GM12878 (cell line): ENCODE measurements around the gene FBXW7. TPM values are rescaled to one million over a fixed set of nuclear protein-coding genes. Genes with fewer than 3 reads are reported as not detected.

ENCODE experiments used
- ATAC-seq: fragments of 200-7000 bp; cut with Tn5 transposase; 3 replicates; pipeline ENCODE4 v1.9.1; 2020; ENCODE audit warnings: mild to moderate bottlenecking, moderate library complexity
- BruUV-seq: library from RNA; stranded (reverse); fragments of 400-500 nt; replicated peaks from 2 replicates; lab custom pipeline; 2021; lab: Mats Ljungman, UMichigan
- CTCF ChIA-PET: fragments of 300-600 bp; sonication (Branson Sonifier 250); formaldehyde crosslinking; extraction: SDS; loops from one replicate; lab custom pipeline; 2021; ENCODE audit warnings: inconsistent platforms; lab: Yijun Ruan, JAX
- POLR2A ChIA-PET: fragments of 350-600 bp; formaldehyde crosslinking; extraction: SDS; loops from one replicate; lab custom pipeline; 2021; ENCODE audit warnings: inconsistent platforms; lab: Charles Lee
- RAD21 ChIA-PET: fragments of 300-600 bp; sonication (Branson Sonifier 250); formaldehyde crosslinking; loops from one replicate; lab custom pipeline; 2023; ENCODE audit warnings: antibody characterized with exemption; ENCODE audit not compliant: unreplicated experiment; lab: Charles Lee
- SMC1A ChIA-PET: fragments of 300-600 bp; sonication (Branson Sonifier 250); formaldehyde crosslinking; loops from one replicate; lab custom pipeline; 2023; ENCODE audit not compliant: unreplicated experiment, uncharacterized antibody; lab: Charles Lee
- DNase-seq: peaks from one replicate; pipeline ENCODE4 v3.0.0-alpha.2; 2011; ENCODE audit warnings: low read depth, low spot score
- FAIRE-seq: peaks from 3 replicates; lab custom pipeline; 2011; peaks lifted over from hg19 to GRCh38; lab: Jason Lieb, UNC
- H2AFZ ChIP-seq: 2 replicates; pipeline ENCODE4 v1.6.0; 2011; ENCODE audit warnings: low read depth, low read length, control low read depth; ENCODE audit not compliant: control insufficient read depth
- H3K27ac ChIP-seq: 2 replicates; pipeline ENCODE4 v1.5.1; 2011; ENCODE audit warnings: control low read depth; ENCODE audit not compliant: control insufficient read depth, insufficient read depth
- H3K27me3 ChIP-seq, 2 experiments: replicated peaks in 1 of 2; 2 replicates each; pipeline versions ENCODE4 v1.6.0 to v1.6.1; 2011; ENCODE audit warnings: low read length in 1 of 2; ENCODE audit not compliant: control insufficient read depth in 2 of 2, insufficient read depth in 2 of 2
- H3K36me3 ChIP-seq, 2 experiments: 2 replicates each; pipeline ENCODE4 v1.5.1; 2011; ENCODE audit warnings: low read length in 1 of 2; ENCODE audit not compliant: control insufficient read depth in 2 of 2, insufficient read depth in 2 of 2
- H3K4me1 ChIP-seq: 2 replicates; pipeline ENCODE4 v1.6.1; 2011; ENCODE audit warnings: mild to moderate bottlenecking, low read length, moderate library complexity, mixed read lengths; ENCODE audit not compliant: control insufficient read depth, insufficient read depth
- H3K4me2 ChIP-seq: 2 replicates; pipeline ENCODE4 v1.6.0; 2011; ENCODE audit warnings: control low read depth; ENCODE audit not compliant: control insufficient read depth, insufficient read depth
- H3K4me3 ChIP-seq: fragments of 200-600 bp; sonication (generic); 2 replicates; pipeline ENCODE4 v1.5.1; 2016
- H3K79me2 ChIP-seq: 2 replicates; pipeline ENCODE4 v1.6.0; 2011; ENCODE audit warnings: low read length; ENCODE audit not compliant: control insufficient read depth, insufficient read depth
- H3K9ac ChIP-seq: 2 replicates; pipeline ENCODE4 v1.8.0; 2011; ENCODE audit warnings: low read length, control low read depth, mixed read lengths; ENCODE audit not compliant: control insufficient read depth, insufficient read depth
- H3K9me3 ChIP-seq: replicated peaks from 3 replicates; pipeline ENCODE4 v1.5.1; 2011; ENCODE audit warnings: mild to moderate bottlenecking, low read length; ENCODE audit not compliant: control insufficient read depth, insufficient read depth
- H4K20me1 ChIP-seq: 2 replicates; pipeline ENCODE4 v1.6.0; 2011; ENCODE audit not compliant: control insufficient read depth, insufficient read depth
- BCL11A ChIP-seq: IDR thresholded peaks from 2 replicates; pipeline ENCODE4 v1.6.1; 2011; ENCODE audit warnings: low read depth, low read length
- BHLHE40 ChIP-seq, 2 experiments: fragments of 450-650 bp in 1 of 2; IDR thresholded peaks; 2 replicates each; pipeline ENCODE4 v1.6.1; 2011 to 2017; ENCODE audit warnings: low read depth in 2 of 2, borderline replicate concordance in 1 of 2, improper control_type of control experiment in 1 of 2, low read length in 1 of 2, mild to moderate bottlenecking in 1 of 2
- BRCA1 ChIP-seq: IDR thresholded peaks from 2 replicates; pipeline ENCODE4 v1.6.1; 2011; ENCODE audit warnings: low read depth, low read length, improper control_type of control experiment
- CTCF ChIP-seq, 3 experiments: IDR thresholded peaks in 2 of 3; conservative IDR thresholded peaks in 1 of 3; 2 replicates each; pipeline ENCODE4 v1.5.1; 2011; ENCODE audit warnings: low read depth in 3 of 3, low read length in 3 of 3, mild to moderate bottlenecking in 3 of 3, control low read depth in 2 of 3, moderate library complexity in 2 of 3, inconsistent platforms in 1 of 3, mixed read lengths in 1 of 3; ENCODE audit not compliant: control insufficient read depth in 2 of 3, insufficient read depth in 1 of 3; ENCODE audit errors: extremely low read depth in 1 of 3
- EGR1 ChIP-seq, 2 experiments: IDR thresholded peaks; 1 replicate in 1 of 2; 2 replicates in 1 of 2; pipeline ENCODE4 v1.6.1; 2011 to 2012; ENCODE audit warnings: low read depth in 2 of 2, low read length in 2 of 2, borderline replicate concordance in 1 of 2, mild to moderate bottlenecking in 1 of 2, moderate library complexity in 1 of 2
- EZH2 ChIP-seq: IDR thresholded peaks from 2 replicates; pipeline ENCODE4 v1.6.1; 2012; ENCODE audit warnings: low read depth, mild to moderate bottlenecking, control low read depth, inconsistent platforms, low read length, borderline replicate concordance; ENCODE audit not compliant: control insufficient read depth
- GATAD2B ChIP-seq: fragments of 450-650 bp; conservative IDR thresholded peaks from 2 replicates; pipeline ENCODE4 v1.6.1; 2017; ENCODE audit warnings: low read depth, mild to moderate bottlenecking, moderate library complexity
- JUNB ChIP-seq: IDR thresholded peaks from 2 replicates; pipeline ENCODE4 v1.6.1; 2016; ENCODE audit warnings: antibody characterized with exemption, mild to moderate bottlenecking
- KAT2A ChIP-seq: conservative IDR thresholded peaks from 2 replicates; pipeline ENCODE4 v1.6.1; 2011; ENCODE audit warnings: low read depth, low read length; ENCODE audit not compliant: control insufficient read depth
- LARP7 ChIP-seq: fragments of 450-650 bp; IDR thresholded peaks from 2 replicates; pipeline ENCODE4 v1.6.1; 2017; ENCODE audit warnings: mild to moderate bottlenecking
- MTA2 ChIP-seq: fragments of 450-650 bp; IDR thresholded peaks from 2 replicates; pipeline ENCODE4 v1.6.1; 2016; ENCODE audit warnings: low read depth, mild to moderate bottlenecking, moderate library complexity
- NFIC ChIP-seq: IDR thresholded peaks from 2 replicates; pipeline ENCODE4 v1.6.1; 2012; ENCODE audit warnings: low read depth, mild to moderate bottlenecking, inconsistent platforms, low read length, moderate library complexity
- STAT3 ChIP-seq: IDR thresholded peaks from 2 replicates; pipeline ENCODE4 v1.6.1; 2011; ENCODE audit warnings: low read depth, low read length, improper control_type of control experiment
- WGBS: methylation state at CpG from one replicate; pipeline ENCODE4 v1.1.6; 2016; ENCODE audit warnings: low lambda C conversion rate; ENCODE audit not compliant: insufficient replicate concordance, insufficient coverage; ENCODE audit errors: missing lambda C conversion rate; 5-methylcytosine and 5-hydroxymethylcytosine counted together
- in situ Hi-C: fragments of 300-500 bp; cut with MboI; formaldehyde crosslinking; loops from 9 replicates; pipeline ENCODE4 v1.14.3; 2018; ENCODE audit warnings: mixed read lengths
- intact Hi-C: fragments of 100-400 bp; cut with micrococcal nuclease; formaldehyde crosslinking; loops from one replicate; pipeline ENCODE4 v1.14.2; 2022; ENCODE audit not compliant: unreplicated experiment
- polyA plus RNA-seq, 11 experiments: library from polyadenylated mRNA; depleted of rRNA in 4 of 11; unstranded in 6 of 11; stranded (reverse) in 5 of 11; fragments of >200 nt; fragmentation: Nextera tagmentation in 4 of 11; fragmentation: Illumina TruSeq in 1 of 11; extraction: Ambion mirVana in 4 of 11; extraction: Trizol in 1 of 11; gene quantifications; 1 replicate in 1 of 11; 2 replicates in 10 of 11; pipeline versions ENCODE4 v1.2.1 to v1.2.3, GENCODE V29; 2011 to 2016; ENCODE audit warnings: inconsistent platforms in 2 of 11, missing spikeins in 2 of 11, low read depth in 1 of 11
- total RNA-seq, 4 experiments: library from RNA; depleted of rRNA in 3 of 4; stranded (reverse); fragments of >200 nt in 3 of 4; fragmentation: Illumina TruSeq in 1 of 4; extraction: Trizol in 1 of 4; gene quantifications; 2 replicates each; pipeline versions ENCODE4 v1.2.1 to v1.2.3, GENCODE V29; 2013 to 2021

Gene FBXW7
- total and polyA plus RNA-seq, 10 of the 15 experiments (the other 5 are each of a cell fraction or from before 2014, with no cell fraction given), result 35.8 to 118 (median 47.2) TPM

- ATAC-seq (no peak), FAIRE-seq (no peak), DNase-seq (no peak)
- Histone ChIP-seq H3K9me3 (no peaks in the 10 kb centered on the region; the same call in 2 of the 3 replicates), H3K4me1 (peaks cover 10% of the 10 kb centered on the region), H3K27me3 (no peaks in the 10 kb centered on the region), H3K9ac (no peak overlapping the region), H3K4me3 (no peak overlapping the region), H3K27ac (no peak overlapping the region), H3K4me2 (no peak overlapping the region), H4K20me1 (no peaks in the 10 kb centered on the region), H3K36me3 (peaks cover 0 to 8% of the 10 kb centered on the region in 2 experiments; a peak in 2 of 4 replicates), H3K79me2 (peaks cover 8% of the 10 kb centered on the region), H2AFZ (no peak overlapping the region)
- intact Hi-C loops (no loop called here), in situ Hi-C loops (no loop called here)
- BruUV-seq, result no TSS peak
- ChIA-PET RAD21 (interaction anchor here (0.7 to 1.4 kb wide), 5 partner anchors 9 to 33 kb away, joined by 3 to 9 read pairs (median 4); no protein-coding TSS in a partner anchor), CTCF (interaction anchor here (1.0 to 3.0 kb wide), 8 partner anchors 8 to 59 kb away, joined by 3 to 15 read pairs (median 4); no protein-coding TSS in a partner anchor), SMC1A (interaction anchor here (1.2 to 4.0 kb wide), 8 partner anchors 9 to 137 kb away, joined by 3 to 15 read pairs (median 8); no protein-coding TSS in a partner anchor), POLR2A (interaction anchor here (1.3 kb wide), 1 partner anchor 15 kb away, joined by 4 read pairs; no protein-coding TSS in a partner anchor)
- TF ChIP-seq CTCF (IDR thresholded peaks at IDR 0.05 in 2 of 3, conservative IDR thresholded peaks at IDR 0.05 in 1 of 3; ENCODE audit: control insufficient read depth in 2 of 3, extremely low read depth in 1 of 3, insufficient read depth in 1 of 3, low read depth in 3 of 3, low read length in 3 of 3) (no peak), NFIC (no peak), LARP7 (no peak), MTA2 (no peak), KAT2A (no peak), BCL11A (no peak), BRCA1 (no peak), STAT3 (no peak), EGR1 (IDR thresholded peaks at IDR 0.05; ENCODE audit: borderline replicate concordance in 1 of 2, low read depth in 2 of 2, low read length in 2 of 2) (no peak), GATAD2B (no peak), EZH2 (no peak), BHLHE40 (IDR thresholded peaks at IDR 0.05; ENCODE audit: borderline replicate concordance in 1 of 2, low read depth in 2 of 2, low read length in 1 of 2) (no peak), JUNB (no peak)
- WGBS, result 22% methylated on average over 1 of the region's 1 CpG
These were observed 171.5 kb downstream of the FBXW7 start for GRCh38 chr4:152364383-152364782.
